H1 (cell line): ENCODE measurements around the gene BRINP3. TPM values are rescaled to one million over a fixed set of nuclear protein-coding genes. Genes with fewer than 3 reads are reported as not detected.
A peak's percentile ranks its signal among the peaks of the same experiment; 100 is the strongest.

Experiments
- CTCF ChIA-PET: fragments of 300-600 bp; sonication (Branson Sonifier 250); formaldehyde crosslinking; loops from one replicate; lab custom pipeline; 2021; ENCODE audit not compliant: partially characterized antibody; lab: Charles Lee
- POLR2A ChIA-PET: fragments of 300-600 bp; sonication (Branson Sonifier 250); formaldehyde crosslinking; loops from one replicate; lab custom pipeline; 2021; ENCODE audit warnings: inconsistent platforms; ENCODE audit not compliant: partially characterized antibody; lab: Charles Lee
- DNase-seq, 2 experiments: peaks; one replicate each; pipeline versions ENCODE4 v3.0.0 to v3.0.0-alpha.2; 2010 to 2022; ENCODE audit warnings: low spot score in 2 of 2, low read depth in 1 of 2, mixed read lengths in 1 of 2
- FAIRE-seq: peaks from 2 replicates; lab custom pipeline; 2011; peaks lifted over from hg19 to GRCh38; lab: Jason Lieb, UNC
- H2AFZ ChIP-seq: 2 replicates; pipeline ENCODE4 v1.8.1; 2012; ENCODE audit warnings: low read length, inconsistent platforms
- H2AK5ac ChIP-seq: 2 replicates; pipeline ENCODE4 v1.6.1; 2013; ENCODE audit warnings: low read depth, low read length
- H2BK120ac ChIP-seq: replicated peaks from 2 replicates; pipeline ENCODE3; 2013; ENCODE audit warnings: low read depth, low read length, inconsistent platforms
- H2BK12ac ChIP-seq: 2 replicates; pipeline ENCODE4 v1.6.1; 2013; ENCODE audit warnings: low read depth, low read length
- H2BK15ac ChIP-seq: 2 replicates; pipeline ENCODE4 v1.6.1; 2013; ENCODE audit warnings: low read length
- H2BK20ac ChIP-seq: 2 replicates; pipeline ENCODE4 v1.6.1; 2013; ENCODE audit warnings: low read length
- H2BK5ac ChIP-seq: 2 replicates; pipeline ENCODE4 v1.6.1; 2013; ENCODE audit warnings: low read depth, low read length
- H3K14ac ChIP-seq: 2 replicates; pipeline ENCODE4 v1.6.1; 2013; ENCODE audit warnings: inconsistent platforms; ENCODE audit not compliant: insufficient read length
- H3K18ac ChIP-seq: 2 replicates; pipeline ENCODE4 v1.6.1; 2013; ENCODE audit warnings: low read length; ENCODE audit errors: extremely low read depth
- H3K23ac ChIP-seq: 2 replicates; pipeline ENCODE4 v1.6.1; 2013; ENCODE audit warnings: inconsistent platforms; ENCODE audit not compliant: insufficient read length
- H3K23me2 ChIP-seq: 2 replicates; pipeline ENCODE4 v1.6.1; 2013; ENCODE audit warnings: low read depth, low read length
- H3K27ac ChIP-seq: 2 replicates; pipeline ENCODE4 v1.6.1; 2011; ENCODE audit warnings: low read depth, low read length, inconsistent platforms
- H3K27me3 ChIP-seq, 4 experiments: replicated peaks in 1 of 4; 1 replicate in 1 of 4; 2 replicates in 3 of 4; pipeline versions ENCODE4 v1.6.1 to v1.8.1; 2011 to 2013; ENCODE audit warnings: low read length in 3 of 4, mild to moderate bottlenecking in 3 of 4, inconsistent platforms in 2 of 4, mixed read lengths in 2 of 4, moderate library complexity in 1 of 4; ENCODE audit not compliant: control insufficient read depth in 3 of 4, insufficient read depth in 3 of 4; ENCODE audit errors: extremely low read depth in 1 of 4
- H3K36me3 ChIP-seq, 4 experiments: 2 replicates each; pipeline versions ENCODE4 v1.6.1 to v1.8.1; 2011 to 2013; ENCODE audit warnings: mild to moderate bottlenecking in 4 of 4, low read length in 3 of 4, moderate library complexity in 2 of 4, control low read depth in 1 of 4, inconsistent platforms in 1 of 4; ENCODE audit not compliant: insufficient read depth in 4 of 4, control insufficient read depth in 2 of 4
- H3K4ac ChIP-seq: replicated peaks from 2 replicates; pipeline ENCODE3; 2013; ENCODE audit warnings: low read length, low read depth, mixed read lengths, inconsistent platforms; ENCODE audit not compliant: insufficient read length
- H3K4me1 ChIP-seq, 4 experiments: replicated peaks in 1 of 4; 1 replicate in 1 of 4; 2 replicates in 3 of 4; pipeline versions ENCODE4 v1.6.1 to v1.8.1; 2011 to 2013; ENCODE audit warnings: low read length in 3 of 4, inconsistent platforms in 2 of 4, mixed read lengths in 1 of 4; ENCODE audit not compliant: insufficient read depth in 4 of 4, control insufficient read depth in 3 of 4
- H3K4me2 ChIP-seq, 2 experiments: 2 replicates each; pipeline versions ENCODE4 v1.6.1 to v1.8.1; 2011 to 2013; ENCODE audit warnings: low read depth in 2 of 2, low read length in 2 of 2, control low read depth in 1 of 2, inconsistent platforms in 1 of 2, mild to moderate bottlenecking in 1 of 2; ENCODE audit not compliant: insufficient read depth in 1 of 2
- H3K4me3 ChIP-seq, 4 experiments: fragments of 200-600, 300-600 bp in 1 of 4; sonication (generic), shearing (Covaris generic), sonication (Bioruptor Twin) in 1 of 4; 2 replicates each; pipeline versions ENCODE4 v1.5.1 to v1.8.1; 2011 to 2016; ENCODE audit warnings: low read length in 4 of 4, low read depth in 3 of 4, control low read depth in 2 of 4, inconsistent platforms in 2 of 4, mild to moderate bottlenecking in 2 of 4, mixed read lengths in 1 of 4, moderate library complexity in 1 of 4; ENCODE audit not compliant: insufficient read depth in 2 of 4; ENCODE audit errors: extremely low read depth in 1 of 4
- H3K56ac ChIP-seq: replicated peaks from 2 replicates; pipeline ENCODE3; 2013; ENCODE audit warnings: low read depth, mild to moderate bottlenecking, mixed read lengths, low read length, inconsistent platforms; ENCODE audit not compliant: insufficient read length
- H3K79me1 ChIP-seq: 2 replicates; pipeline ENCODE4 v1.6.1; 2013; ENCODE audit warnings: low read depth, low read length, control low read depth
- H3K79me2 ChIP-seq, 2 experiments: 2 replicates each; pipeline versions ENCODE4 v1.6.1 to v1.8.1; 2012 to 2013; ENCODE audit warnings: low read length in 2 of 2, mild to moderate bottlenecking in 2 of 2, inconsistent platforms in 1 of 2; ENCODE audit not compliant: insufficient read depth in 2 of 2, control insufficient read depth in 1 of 2
- H3K9ac ChIP-seq, 4 experiments: replicated peaks in 1 of 4; 1 replicate in 1 of 4; 2 replicates in 3 of 4; pipeline versions ENCODE4 v1.6.1 to v1.8.1; 2011 to 2013; ENCODE audit warnings: low read depth in 3 of 4, low read length in 3 of 4, control low read depth in 2 of 4, mild to moderate bottlenecking in 2 of 4, moderate library complexity in 2 of 4, inconsistent platforms in 1 of 4; ENCODE audit errors: extremely low read depth in 1 of 4
- H3K9me3 ChIP-seq, 2 experiments: 2 replicates each; pipeline versions ENCODE4 v1.6.1 to v1.8.1; 2012 to 2013; ENCODE audit warnings: mild to moderate bottlenecking in 2 of 2, moderate library complexity in 2 of 2, control low read depth in 1 of 2, inconsistent platforms in 1 of 2, low read depth in 1 of 2, low read length in 1 of 2, mixed read lengths in 1 of 2; ENCODE audit not compliant: insufficient read depth in 2 of 2
- H4K20me1 ChIP-seq, 2 experiments: replicated peaks in 1 of 2; 2 replicates each; pipeline versions ENCODE3 to v1.8.1; 2011 to 2013; ENCODE audit warnings: inconsistent platforms in 2 of 2, low read length in 2 of 2, mild to moderate bottlenecking in 1 of 2; ENCODE audit not compliant: insufficient read depth in 2 of 2, control insufficient read depth in 1 of 2
- H4K5ac ChIP-seq: 2 replicates; pipeline ENCODE4 v1.6.1; 2013; ENCODE audit warnings: low read length, low read depth, mixed read lengths, inconsistent platforms; ENCODE audit not compliant: insufficient read length
- H4K8ac ChIP-seq: 2 replicates; pipeline ENCODE4 v1.8.0; 2013; ENCODE audit warnings: mild to moderate bottlenecking, moderate library complexity, low read length, inconsistent platforms; ENCODE audit not compliant: insufficient read depth; ENCODE audit errors: extremely low read depth
- H4K91ac ChIP-seq: replicated peaks from 2 replicates; pipeline ENCODE3; 2013; ENCODE audit warnings: low read length, mixed read lengths, inconsistent platforms; ENCODE audit not compliant: insufficient read length
- SP2 ChIP-seq: IDR thresholded peaks from 2 replicates; pipeline ENCODE4 v1.6.1; 2012; ENCODE audit warnings: mild to moderate bottlenecking, low read length, inconsistent platforms
- TAF1 ChIP-seq: IDR thresholded peaks from 2 replicates; pipeline ENCODE4 v1.6.1; 2011; ENCODE audit warnings: mild to moderate bottlenecking, low read depth, low read length
- WGBS, 2 experiments: shearing (Covaris generic) in 1 of 2; methylation state at CpG; one replicate each; pipeline versions ENCODE4 v1.1.6 to v1.1.7; 2013 to 2015; ENCODE audit warnings: low lambda C conversion rate in 2 of 2, mixed read lengths in 2 of 2, inconsistent platforms in 1 of 2, low coverage in 1 of 2, missing lambda C conversion rate in 1 of 2; ENCODE audit not compliant: insufficient replicate concordance in 2 of 2, insufficient coverage in 1 of 2, insufficient read length in 1 of 2; ENCODE audit errors: extremely low coverage in 1 of 2, missing lambda C conversion rate in 1 of 2; 5-methylcytosine and 5-hydroxymethylcytosine counted together
- polyA plus RNA-seq, 7 experiments: library from polyadenylated mRNA; depleted of rRNA in 3 of 7; stranded (reverse) in 5 of 7; unstranded in 2 of 7; fragments of >200 nt in 5 of 7; fragments of 200-250 nt in 2 of 7; gene quantifications; 1 replicate in 5 of 7; 2 replicates in 1 of 7; 4 replicates in 1 of 7; pipeline versions ENCODE4 v1.2.1 to v1.2.3, GENCODE V29; 2011 to 2013; ENCODE audit warnings: missing spikeins in 2 of 7, mixed read lengths in 2 of 7
- total RNA-seq: library from RNA; stranded (reverse); fragmentation: NEBNext Ultra II Directional; extraction: Animal tissue kit (Norgen Biotek cat#: 25700); gene quantifications from 2 replicates; pipeline ENCODE4 v1.2.1, GENCODE V29; 2021

Gene BRINP3
- total and polyA plus RNA-seq, 2 of the 8 experiments (the other 6 are each of a cell fraction or from before 2014, with no cell fraction given), result not detected

GRCh38 chr1:190476321-190476720, 1.3 kb downstream of the BRINP3 start:
- POLR2A ChIA-PET, result no interaction called here
- peaks cover 10 to 41% (median 20%) of the 10 kb centered on the region in 4 experiments for H3K27me3 ChIP-seq
- no peak overlapping the region for H4K91ac ChIP-seq

More at GRCh38 chr1:190476321-190476720, 1.3 kb downstream of the BRINP3 start:
- Histone ChIP-seq H4K8ac (no peak overlapping the region), H3K4me1 (peaks cover 2 to 8% (median 3%) of the 10 kb centered on the region in 4 experiments; a peak in 5 of 7 replicates), H3K9me3 (no peaks in the 10 kb centered on the region), H2BK120ac (no peak overlapping the region), H3K14ac (no peak overlapping the region), H2BK5ac (no peak overlapping the region), H4K5ac (no peak overlapping the region), H3K79me1 (no peaks in the 10 kb centered on the region), H3K36me3 (no peaks in the 10 kb centered on the region), H2AK5ac (no peak overlapping the region), H2BK15ac (no peak overlapping the region), H3K27ac (no peak overlapping the region), H4K20me1 (no peaks in the 10 kb centered on the region), H3K23ac (no peak overlapping the region), H3K18ac (no peak overlapping the region), H3K56ac (no peak overlapping the region), H2BK20ac (no peak overlapping the region), H3K9ac (no peak overlapping the region), H3K4me2 (peak overlapping the region; percentile 94 to 96), H3K4me3 (peak overlapping the region; percentile 41 to 65 (median 56); a peak in 5 of 8 replicates), H3K4ac (no peak overlapping the region), H3K23me2 (peaks cover 12% of the 10 kb centered on the region; the same call in 1 of the 2 replicates), H2BK12ac (no peak overlapping the region), H2AFZ (no peak overlapping the region), H3K79me2 (no peaks in the 10 kb centered on the region)
- DNase-seq (no peak), FAIRE-seq (no peak)
- CTCF ChIA-PET, result interaction anchor here (1.7 kb wide), 1 partner anchor 104 kb away, joined by 3 read pairs; no protein-coding TSS in a partner anchor
- 20% methylated on average over 5 of the region's 5 CpGs; no CpG with 5 or more reads in 1 of the 2 experiments for WGBS, 2 experiments
- no peak for TF ChIP-seq TAF1
- TF ChIP-seq SP2, result no peak
- TF ChIP-seq, all 59 proteins: peak for 0
